HUDEP-2 (cell line): Measurements from ENCODE around the gene DGKB.

Source experiments
- DNase-seq, 76 experiments: peaks; one replicate each; lab custom pipeline; 2025; ENCODE audit not compliant: unreplicated experiment in 76 of 76; lab: John Stamatoyannopoulos, UW

The DGKB gene

GRCh38 chr7:14868937-14869336, 33.6 kb downstream of the DGKB start:
- DNase-seq: no peak

GRCh38 chr7:14861456-14861855, 41.1 kb downstream of the DGKB start:
- no peak for DNase-seq

- DNase-seq: no peak
Measured at GRCh38 chr7:14859267-14859666, 43.3 kb downstream of the DGKB start.

- no peak for DNase-seq
Measured at GRCh38 chr7:14858866-14859265, 43.7 kb downstream of the DGKB start.

GRCh38 chr7:14858410-14858809, 44.1 kb downstream of the DGKB start:
- no peak for DNase-seq

- DNase-seq: no peak
Measured at GRCh38 chr7:14855033-14855794, 47.3 kb downstream of the DGKB start.

- DNase-seq: no peak
Measured at GRCh38 chr7:14854471-14854870, 48.1 kb downstream of the DGKB start.

GRCh38 chr7:14851610-14852009, 50.9 kb downstream of the DGKB start:
- DNase-seq: no peak

- no peak for DNase-seq
Measured at GRCh38 chr7:14850039-14850438, 52.5 kb downstream of the DGKB start.

- no peak for DNase-seq
Measured at GRCh38 chr7:14846405-14846804, 56.1 kb downstream of the DGKB start.

- DNase-seq: no peak
Measured at GRCh38 chr7:14843755-14844154, 58.8 kb downstream of the DGKB start.

GRCh38 chr7:14842523-14842922, 60.0 kb downstream of the DGKB start:
- no peak for DNase-seq

GRCh38 chr7:14841869-14842268, 60.7 kb downstream of the DGKB start:
- DNase-seq: no peak

- no peak for DNase-seq
Measured at GRCh38 chr7:14841086-14841485, 61.5 kb downstream of the DGKB start.

- DNase-seq: no peak
Measured at GRCh38 chr7:14839307-14839706, 63.2 kb downstream of the DGKB start.

- no peak for DNase-seq
Measured at GRCh38 chr7:14837216-14837615, 65.3 kb downstream of the DGKB start.

GRCh38 chr7:14836571-14837189, 65.9 kb downstream of the DGKB start:
- no peak for DNase-seq

GRCh38 chr7:14836006-14836405, 66.5 kb downstream of the DGKB start:
- DNase-seq: peak in 1 of 76 experiments; percentile 1

- no peak for DNase-seq
Measured at GRCh38 chr7:14835384-14835783, 67.2 kb downstream of the DGKB start.

GRCh38 chr7:14834883-14835282, 67.7 kb downstream of the DGKB start:
- DNase-seq: no peak

GRCh38 chr7:14834456-14834855, 68.1 kb downstream of the DGKB start:
- DNase-seq: no peak

- no peak for DNase-seq
Measured at GRCh38 chr7:14833707-14834106, 68.8 kb downstream of the DGKB start.
